Epithelial cell of proximal tubule (primary cell): ENCODE results near the gene VCAN. TPM values are rescaled to one million over a fixed set of nuclear protein-coding genes. Genes with fewer than 3 reads are reported as not detected.

Source experiments
- total RNA-seq: library from RNA; depleted of rRNA; stranded (reverse); fragments of >200 nt; gene quantifications from 2 replicates; pipeline ENCODE4 v1.2.3, GENCODE V29; 2015

The VCAN gene
- total RNA-seq, 1 donor from 2014 or later, result 323 TPM

Other genes starting within 250 kb of the VCAN start
- 0.07 TPM in 1 of 2 replicates, not detected in the other for gene HAPLN1, start 249.1 kb downstream of the VCAN start, total RNA-seq